GM18498 (cell line): Measurements from ENCODE around the gene AP5Z1.
A peak's percentile ranks its signal among the peaks of the same experiment; 100 is the strongest.

Source experiments
- ATAC-seq: cut with Tn5 transposase; IDR thresholded peaks from one replicate; pipeline ENCODE4 v1.9.1; 2021; ENCODE audit warnings: mild to moderate bottlenecking, moderate library complexity; ENCODE audit not compliant: unreplicated experiment

Gene AP5Z1

DNA sequence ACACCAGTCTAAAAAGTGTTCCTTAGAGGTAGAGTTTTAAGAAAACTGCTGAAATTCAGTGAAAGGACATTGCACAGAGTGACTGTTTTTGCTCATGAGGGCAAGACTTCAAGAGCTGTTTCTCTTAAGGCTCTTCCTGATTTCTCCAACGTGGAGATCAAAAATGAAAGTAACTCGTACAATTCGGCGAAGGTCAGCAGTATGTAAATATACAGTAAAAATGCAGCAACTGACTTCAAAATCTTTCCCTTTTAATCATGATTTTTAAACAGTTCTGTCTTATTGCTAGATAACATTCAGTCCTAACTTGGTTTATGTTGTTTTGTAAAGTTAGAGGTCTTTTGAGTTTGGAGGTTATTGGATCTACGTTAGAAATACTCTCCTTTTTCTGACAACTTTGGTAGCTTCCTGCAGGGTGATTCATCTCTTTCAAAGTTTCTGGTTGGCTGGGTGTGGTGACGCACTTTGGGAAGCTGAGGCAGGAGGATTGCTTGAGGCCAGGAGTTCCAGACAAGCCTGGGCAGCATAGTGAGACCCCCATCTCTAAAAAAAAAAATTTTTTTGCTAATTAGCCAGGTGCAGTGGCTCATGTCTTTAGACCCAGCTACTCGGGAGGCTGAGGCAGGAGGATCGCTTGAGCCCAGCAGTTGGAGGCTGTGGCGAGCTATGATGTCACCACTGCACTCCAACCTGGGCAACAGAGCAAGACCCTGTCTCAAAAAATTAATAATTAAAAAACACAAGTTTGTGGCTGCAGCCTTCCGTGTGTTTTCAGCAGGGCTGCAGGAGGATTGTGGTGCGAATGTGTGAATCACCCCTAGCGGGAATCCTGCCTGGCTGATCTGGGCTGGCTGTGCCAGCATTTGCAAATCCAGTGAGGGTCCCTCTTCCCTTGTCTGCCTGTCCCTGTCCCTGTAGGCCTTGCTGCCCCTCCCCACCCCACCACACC, 29.2 kb upstream of the AP5Z1 start:
- ATAC-seq = no peak

DNA sequence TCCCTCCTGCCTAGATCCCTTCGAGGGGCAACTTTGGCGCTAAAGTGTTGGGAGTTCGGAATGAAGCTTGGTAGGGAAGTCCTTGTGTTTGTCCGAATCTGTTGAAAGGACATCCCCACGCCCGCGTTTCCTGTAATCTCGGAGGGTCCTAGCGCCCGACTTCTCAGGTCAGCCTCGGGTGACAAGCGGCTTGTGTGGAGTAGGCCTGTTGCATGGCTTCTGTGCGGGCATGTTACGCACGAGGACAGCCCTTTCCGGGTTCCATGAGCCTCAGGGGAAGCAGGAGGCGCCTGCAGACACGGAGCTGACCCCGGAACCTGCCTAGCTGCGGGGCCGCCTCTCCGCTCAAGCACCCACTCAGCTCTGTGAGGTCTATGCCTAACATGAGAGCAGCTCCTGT, 28.4 kb upstream of the AP5Z1 start:
- ATAC-seq = no peak

- ATAC-seq = no peak
Observed at GRCh38 chr7:4747746-4748145, 27.7 kb upstream of the AP5Z1 start.

DNA sequence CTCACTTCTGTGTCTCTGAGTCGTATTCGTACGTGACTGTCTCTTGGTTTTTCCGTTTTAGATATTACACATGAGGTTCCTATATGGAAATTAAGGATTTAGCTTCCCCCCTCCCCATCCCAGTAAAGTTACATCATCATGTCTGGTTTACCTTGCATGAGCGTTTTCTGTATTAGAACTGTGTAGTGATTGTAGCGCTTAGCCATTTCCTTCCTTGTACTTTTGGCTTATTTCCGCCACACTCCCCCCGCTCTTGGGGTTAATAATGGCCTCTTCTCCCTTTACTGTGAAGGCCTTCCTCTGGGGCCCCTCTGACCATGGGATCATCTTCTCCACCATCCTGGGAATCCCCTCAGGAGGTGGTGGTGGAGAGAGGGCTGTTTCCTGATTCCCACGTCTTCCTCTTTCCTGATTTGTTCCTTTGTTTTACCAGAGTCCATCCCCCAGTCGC, 27.2 kb upstream of the AP5Z1 start:
- no peak for ATAC-seq

DNA sequence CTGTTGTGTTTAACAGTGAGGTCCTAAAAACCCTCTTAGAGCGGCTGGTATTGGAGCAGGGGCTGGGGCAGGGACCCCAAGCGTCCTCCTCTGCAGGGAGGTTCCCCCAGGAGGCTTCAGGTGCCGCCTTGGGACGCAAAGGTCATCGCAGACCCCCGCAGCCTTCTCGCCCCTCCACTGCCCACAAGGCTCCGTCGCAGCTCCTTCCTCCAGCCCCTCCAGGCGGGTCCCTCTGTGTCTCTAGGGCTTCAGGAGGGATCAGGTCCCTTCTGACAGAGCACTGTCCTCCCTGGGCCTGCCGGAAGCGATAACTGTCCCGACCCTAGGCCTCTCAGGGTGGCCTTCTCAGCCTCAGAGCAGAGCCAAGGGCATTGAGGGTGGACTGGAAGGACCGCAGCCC, 26.1 kb upstream of the AP5Z1 start:
- ATAC-seq = no peak

- ATAC-seq = no peak
Observed at GRCh38 chr7:4749798-4750197, 25.6 kb upstream of the AP5Z1 start.

DNA sequence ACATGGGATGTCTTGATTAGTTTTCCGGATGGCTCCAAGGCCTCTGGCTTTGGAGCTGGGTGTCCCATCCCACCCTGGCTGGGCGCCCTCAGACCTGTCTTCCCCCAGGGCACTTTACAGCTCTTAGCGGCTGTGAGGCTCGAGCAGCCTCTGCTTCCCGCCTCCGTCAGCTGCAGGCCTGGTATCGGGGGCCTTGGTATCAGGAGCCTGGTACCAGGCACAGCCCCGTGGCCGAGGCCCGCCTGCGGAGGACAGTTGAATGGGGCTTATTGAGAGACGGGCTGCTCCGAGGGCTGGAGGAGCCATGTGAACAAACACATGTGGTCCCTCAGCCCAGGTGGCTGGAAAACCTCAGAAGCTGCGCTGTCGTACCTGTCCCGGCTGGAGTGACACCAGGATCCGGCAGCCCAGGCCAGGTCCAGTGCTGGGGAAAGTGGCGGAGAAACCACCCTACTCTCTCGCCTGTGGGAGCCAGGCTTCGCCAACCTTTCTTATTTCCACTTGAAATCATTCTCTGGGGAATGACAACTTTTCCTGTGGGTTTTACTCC, 23.9 kb upstream of the AP5Z1 start:
- ATAC-seq = no peak

GRCh38 chr7:4753598-4754432, 21.6 kb upstream of the AP5Z1 start:
- peak; percentile 76 for ATAC-seq

DNA sequence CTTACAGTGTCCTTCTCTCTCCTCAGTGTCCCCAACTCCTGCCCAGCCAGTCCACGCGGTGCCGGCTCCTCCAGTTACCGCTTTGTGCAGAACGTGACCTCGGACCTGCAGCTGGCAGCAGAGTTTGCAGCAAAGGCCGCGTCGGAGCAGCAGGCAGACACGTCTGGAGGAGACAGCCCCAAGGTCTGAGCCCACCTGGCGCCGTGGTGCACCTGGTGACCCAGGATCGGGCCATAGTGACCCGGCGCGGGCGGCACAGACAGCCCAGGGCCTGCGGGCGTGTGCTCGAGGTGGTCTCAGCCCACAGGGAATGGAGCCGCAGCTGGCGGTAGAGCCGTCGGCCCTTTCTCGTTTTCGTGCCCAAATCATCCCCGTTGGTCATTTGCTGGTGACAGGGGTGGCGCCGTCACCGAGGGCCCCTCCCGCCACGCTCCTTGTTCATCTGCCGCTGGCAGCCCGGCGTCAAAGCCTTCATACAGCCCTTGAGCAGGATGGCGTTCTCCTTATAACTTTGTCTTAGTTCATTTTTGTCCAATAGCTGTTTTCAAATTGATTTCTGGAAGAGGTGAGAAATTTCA, 20.9 kb upstream of the AP5Z1 start:
- no peak for ATAC-seq

- no peak for ATAC-seq
Observed at GRCh38 chr7:4755045-4755444, 20.4 kb upstream of the AP5Z1 start.

- ATAC-seq = no peak
Observed at GRCh38 chr7:4758111-4758510, 17.3 kb upstream of the AP5Z1 start.

DNA sequence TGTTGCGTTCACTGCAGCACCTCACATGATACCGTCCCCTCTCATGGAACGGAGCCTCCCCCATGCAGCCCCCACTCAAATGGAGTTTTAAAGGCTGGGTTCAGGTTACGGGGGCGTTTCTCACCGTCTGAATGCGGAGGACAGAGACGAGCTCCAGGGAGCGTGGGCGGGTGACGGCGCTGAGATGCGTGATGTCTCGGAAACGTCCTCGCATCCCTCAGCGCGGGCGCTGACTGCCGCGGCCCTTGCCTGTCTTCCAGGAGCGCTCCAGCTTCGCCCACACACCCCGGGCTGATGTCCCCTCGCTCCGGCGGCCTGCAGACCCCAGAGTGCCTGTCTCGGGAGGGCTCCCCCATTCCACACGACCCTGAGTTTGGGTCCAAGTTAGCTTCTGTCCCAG, 16.6 kb upstream of the AP5Z1 start:
- no peak for ATAC-seq

- ATAC-seq = no peak
Observed at GRCh38 chr7:4759211-4759610, 16.2 kb upstream of the AP5Z1 start.

GRCh38 chr7:4760952-4761351, 14.5 kb upstream of the AP5Z1 start:
- ATAC-seq = no peak

- no peak for ATAC-seq
Observed at GRCh38 chr7:4762121-4763055, 13.0 kb upstream of the AP5Z1 start.

- no peak for ATAC-seq
Observed at GRCh38 chr7:4763091-4763793, 12.2 kb upstream of the AP5Z1 start.

DNA sequence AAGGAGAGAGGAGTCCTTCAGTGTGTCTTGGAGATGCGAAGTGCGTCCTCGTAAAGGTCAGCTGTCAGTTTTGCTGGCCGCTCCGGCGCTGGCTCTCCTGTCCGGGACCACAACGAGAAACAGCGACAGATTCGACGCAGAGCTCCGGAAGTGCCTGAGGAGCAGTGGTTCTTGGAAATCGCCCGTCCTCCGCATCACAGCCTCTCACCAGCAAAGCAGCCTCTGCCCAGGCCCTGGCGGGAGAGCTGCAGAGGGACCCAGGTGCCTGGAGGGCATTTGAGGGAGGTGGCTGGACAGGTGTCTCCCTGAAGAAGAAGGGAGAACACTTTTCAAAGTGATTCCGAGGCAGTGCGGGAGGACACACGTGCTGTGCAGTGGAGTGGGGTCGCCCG, 11.6 kb upstream of the AP5Z1 start:
- ATAC-seq = no peak

GRCh38 chr7:4764402-4765007, 10.9 kb upstream of the AP5Z1 start:
- no peak for ATAC-seq
